Measurements from ENCODE around the gene SYF2. TPM values are rescaled to one million over a fixed set of nuclear protein-coding genes. Genes with fewer than 3 reads are reported as not detected.

Gene SYF2
- total RNA-seq, 2 donors from 2014 or later, result 46.5 to 51.0 TPM

DNA sequence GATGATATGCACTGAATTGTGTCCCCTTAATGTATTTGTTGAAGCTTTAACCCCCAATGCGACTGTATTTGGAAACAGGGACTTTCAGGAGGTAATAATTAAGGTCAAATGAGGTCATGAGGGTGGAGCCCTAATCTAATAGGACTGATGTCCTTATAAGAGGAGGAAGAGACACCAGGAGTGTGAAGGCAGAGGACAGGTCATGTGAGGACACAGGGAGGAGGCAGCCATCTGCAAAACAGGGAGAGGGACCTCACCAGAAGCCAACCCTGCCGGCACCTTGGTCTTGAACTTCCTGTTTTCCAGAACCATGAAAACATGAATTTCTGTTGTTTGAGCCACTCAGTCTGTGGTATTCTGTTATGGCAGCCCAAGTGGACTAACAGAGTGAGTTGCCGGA lies 15.3 kb downstream of the SYF2 start:
- intact Hi-C loops (cut with DNase I), result loop anchor here (10.0 kb wide), 1 partner anchor 562 kb away; no protein-coding TSS in a partner anchor
- WGBS, result 88% methylated on average over 3 of the region's 3 CpGs

DNA sequence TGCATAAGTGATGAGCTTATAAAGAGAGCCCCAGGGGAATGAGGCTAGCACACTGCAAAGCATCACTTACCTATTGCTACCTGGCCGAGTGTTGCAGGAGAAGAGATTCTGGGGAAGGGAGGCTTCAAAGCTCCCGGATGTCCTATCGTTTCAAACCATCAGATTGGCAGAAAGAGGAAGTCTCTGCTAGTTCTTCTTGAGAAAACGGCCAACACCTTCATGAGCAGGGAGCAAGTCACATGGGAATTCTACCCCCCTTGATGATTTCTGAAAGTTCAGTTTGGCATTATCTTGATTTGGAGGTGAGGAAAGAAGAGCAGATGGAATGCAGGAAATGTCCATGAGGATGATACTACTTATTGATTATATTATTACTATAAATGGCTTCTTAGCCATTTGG lies 16.2 kb downstream of the SYF2 start:
- no peaks in the 10 kb centered on the region for H3K9me3 ChIP-seq
- WGBS, result 74% methylated on average over 4 of the region's 4 CpGs
- DNase-seq (ENCODE audit: low spot score), result no peak
- no peak overlapping the region for H3K4me3 ChIP-seq
- TF ChIP-seq, protein P1, sequence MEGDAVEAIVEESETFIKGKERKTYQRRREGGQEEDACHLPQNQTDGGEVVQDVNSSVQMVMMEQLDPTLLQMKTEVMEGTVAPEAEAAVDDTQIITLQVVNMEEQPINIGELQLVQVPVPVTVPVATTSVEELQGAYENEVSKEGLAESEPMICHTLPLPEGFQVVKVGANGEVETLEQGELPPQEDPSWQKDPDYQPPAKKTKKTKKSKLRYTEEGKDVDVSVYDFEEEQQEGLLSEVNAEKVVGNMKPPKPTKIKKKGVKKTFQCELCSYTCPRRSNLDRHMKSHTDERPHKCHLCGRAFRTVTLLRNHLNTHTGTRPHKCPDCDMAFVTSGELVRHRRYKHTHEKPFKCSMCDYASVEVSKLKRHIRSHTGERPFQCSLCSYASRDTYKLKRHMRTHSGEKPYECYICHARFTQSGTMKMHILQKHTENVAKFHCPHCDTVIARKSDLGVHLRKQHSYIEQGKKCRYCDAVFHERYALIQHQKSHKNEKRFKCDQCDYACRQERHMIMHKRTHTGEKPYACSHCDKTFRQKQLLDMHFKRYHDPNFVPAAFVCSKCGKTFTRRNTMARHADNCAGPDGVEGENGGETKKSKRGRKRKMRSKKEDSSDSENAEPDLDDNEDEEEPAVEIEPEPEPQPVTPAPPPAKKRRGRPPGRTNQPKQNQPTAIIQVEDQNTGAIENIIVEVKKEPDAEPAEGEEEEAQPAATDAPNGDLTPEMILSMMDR (IDR thresholded peaks at IDR 0.05), result no peak
- no peak for TF ChIP-seq POLR2AphosphoS5 (IDR thresholded peaks at IDR 0.05)
- TF ChIP-seq POLR2A (IDR thresholded peaks at IDR 0.05), result no peak
- H3K36me3 ChIP-seq, result no peaks in the 10 kb centered on the region
- no peaks in the 10 kb centered on the region for H3K27me3 ChIP-seq (replicated peaks; ENCODE audit: insufficient read depth)
- no peaks in the 10 kb centered on the region for H3K4me1 ChIP-seq (replicated peaks)
- H3K27ac ChIP-seq, result no peak overlapping the region
- intact Hi-C loops (cut with DNase I), result loop anchor here (10.0 kb wide), 1 partner anchor 561 kb away; no protein-coding TSS in a partner anchor

More for the DNA sequence above, 15.3 kb downstream of the SYF2 start:
- H3K9me3 ChIP-seq, result no peaks in the 10 kb centered on the region
- no peaks in the 10 kb centered on the region for H3K36me3 ChIP-seq
- DNase-seq (ENCODE audit: low spot score), result no peak
- H3K27ac ChIP-seq, result no peak overlapping the region
- H3K4me1 ChIP-seq (replicated peaks), result no peaks in the 10 kb centered on the region
- TF ChIP-seq POLR2A (IDR thresholded peaks at IDR 0.05) (no peak), POLR2AphosphoS5 (IDR thresholded peaks at IDR 0.05) (no peak)
- no peak overlapping the region for H3K4me3 ChIP-seq
- no peaks in the 10 kb centered on the region for H3K27me3 ChIP-seq (replicated peaks; ENCODE audit: insufficient read depth)

DNA sequence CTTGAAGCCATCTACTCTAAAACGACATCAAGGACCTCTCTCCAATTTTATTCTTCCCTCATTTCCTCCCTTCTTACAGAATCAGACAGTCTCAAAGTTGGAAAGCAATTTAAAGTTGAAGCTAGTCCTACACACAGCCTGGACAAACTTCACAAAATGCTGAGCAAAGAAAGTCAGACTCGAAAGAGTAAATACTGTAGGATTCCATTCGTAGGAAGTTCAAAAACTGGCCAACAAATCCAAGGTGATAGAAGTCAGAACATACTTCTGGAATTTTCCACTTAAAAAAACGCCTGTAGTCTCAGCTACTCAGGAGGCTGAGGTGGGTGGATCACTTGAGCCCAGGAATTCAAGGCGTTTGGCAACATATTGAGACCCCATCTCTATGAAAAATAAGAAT lies 19.6 kb downstream of the SYF2 start:
- Histone ChIP-seq H3K27ac (no peak overlapping the region), H3K9me3 (no peaks in the 10 kb centered on the region), H3K4me1 (replicated peaks) (no peaks in the 10 kb centered on the region), H3K27me3 (replicated peaks; ENCODE audit: insufficient read depth) (no peaks in the 10 kb centered on the region), H3K36me3 (no peaks in the 10 kb centered on the region), H3K4me3 (no peak overlapping the region)
- TF ChIP-seq POLR2A (IDR thresholded peaks at IDR 0.05) (no peak), POLR2AphosphoS5 (IDR thresholded peaks at IDR 0.05) (no peak)
- TF ChIP-seq, protein P1 (IDR thresholded peaks at IDR 0.05), result no peak
- intact Hi-C loops (cut with DNase I), result loop anchor here (10.0 kb wide), 1 partner anchor 558 kb away; no protein-coding TSS in a partner anchor
- no peak for DNase-seq (ENCODE audit: low spot score)
- 53% methylated on average over 5 of the region's 5 CpGs for WGBS

DNA sequence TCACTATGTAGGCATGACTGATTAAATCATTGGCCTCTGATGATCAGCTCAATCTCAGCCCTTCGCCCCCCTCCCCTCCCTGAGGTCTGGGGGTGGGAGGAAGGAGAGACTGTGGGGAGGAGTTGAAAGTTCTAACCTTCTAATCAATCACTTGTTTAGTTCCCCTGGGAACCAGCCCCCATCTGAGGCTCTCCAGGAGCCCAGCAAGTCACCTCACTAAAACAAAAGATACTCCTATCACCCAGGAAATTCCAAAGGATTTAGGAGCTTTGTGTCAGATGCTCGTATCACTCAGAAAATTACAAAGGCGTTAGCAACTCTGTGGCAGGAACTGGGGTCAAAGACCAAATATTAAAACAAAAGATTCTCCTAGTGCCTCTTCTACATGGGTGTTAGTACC lies 21.6 kb downstream of the SYF2 start:
- no peak for DNase-seq (ENCODE audit: low spot score)
- intact Hi-C loops (cut with DNase I), result loop anchor here (10.0 kb wide), 1 partner anchor 556 kb away; no protein-coding TSS in a partner anchor
- Histone ChIP-seq H3K27me3 (replicated peaks; ENCODE audit: insufficient read depth) (no peaks in the 10 kb centered on the region), H3K4me3 (no peak overlapping the region), H3K36me3 (no peaks in the 10 kb centered on the region), H3K9me3 (no peaks in the 10 kb centered on the region), H3K4me1 (replicated peaks) (no peaks in the 10 kb centered on the region), H3K27ac (no peak overlapping the region)
- TF ChIP-seq POLR2A (IDR thresholded peaks at IDR 0.05), result no peak
- TF ChIP-seq POLR2AphosphoS5 (IDR thresholded peaks at IDR 0.05), result no peak
- TF ChIP-seq, protein P1 (IDR thresholded peaks at IDR 0.05), result no peak
- WGBS, result 70% methylated on average over 3 of the region's 3 CpGs

DNA sequence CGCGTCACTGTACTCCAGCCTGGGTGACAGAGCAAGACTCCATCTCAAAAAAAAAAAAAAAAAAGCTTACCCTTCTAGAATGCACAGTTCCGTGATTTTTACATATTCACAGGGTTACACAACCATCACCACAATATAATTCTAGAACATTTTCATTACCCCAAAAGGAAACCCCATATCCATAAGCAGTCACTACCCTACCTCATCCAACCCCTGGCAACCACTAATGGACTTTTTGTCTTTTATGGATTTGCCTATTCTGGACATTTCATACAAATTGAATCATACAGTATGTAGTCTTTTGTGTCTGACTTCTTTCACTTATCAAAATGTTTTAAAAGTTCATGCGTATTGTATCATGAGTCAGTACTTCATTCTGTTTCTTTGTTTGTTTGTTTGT lies 22.8 kb downstream of the SYF2 start:
- 96% methylated on average over 4 of the region's 4 CpGs for WGBS
- intact Hi-C loops (cut with DNase I), result no loop called here

More for the DNA sequence above, 22.8 kb downstream of the SYF2 start:
- no peaks in the 10 kb centered on the region for H3K27me3 ChIP-seq (replicated peaks; ENCODE audit: insufficient read depth)
- no peak for DNase-seq (ENCODE audit: low spot score)
- no peaks in the 10 kb centered on the region for H3K4me1 ChIP-seq (replicated peaks)
- H3K9me3 ChIP-seq, result no peaks in the 10 kb centered on the region
- TF ChIP-seq, protein P1 (IDR thresholded peaks at IDR 0.05), result no peak
- TF ChIP-seq POLR2AphosphoS5 (IDR thresholded peaks at IDR 0.05), result no peak
- no peak overlapping the region for H3K27ac ChIP-seq
- no peaks in the 10 kb centered on the region for H3K36me3 ChIP-seq
- no peak overlapping the region for H3K4me3 ChIP-seq
